ENCODE results near the gene OR4C45.

DNA sequence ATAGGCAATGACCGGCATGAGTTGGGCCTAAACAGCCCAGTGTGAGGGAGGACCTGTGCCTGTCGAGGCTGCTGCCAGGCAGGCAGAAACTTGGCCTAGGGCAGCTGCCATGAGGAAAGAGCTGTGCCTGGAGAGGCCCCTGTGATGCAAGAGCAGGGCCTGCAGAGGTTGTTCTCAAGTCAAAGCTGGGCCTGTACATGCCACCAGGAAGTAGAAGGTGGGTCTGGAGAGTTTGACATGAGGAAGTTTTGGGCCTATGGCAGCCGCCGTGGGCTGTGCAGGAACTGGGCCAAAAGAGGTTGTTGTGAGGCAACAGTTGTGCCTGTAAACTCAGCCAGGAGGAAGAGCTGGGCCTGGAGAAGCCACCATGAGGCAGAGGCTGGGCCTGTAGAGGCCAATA is 43.2 kb downstream of the OR4C45 start:
- TF ChIP-seq, protein P1, sequence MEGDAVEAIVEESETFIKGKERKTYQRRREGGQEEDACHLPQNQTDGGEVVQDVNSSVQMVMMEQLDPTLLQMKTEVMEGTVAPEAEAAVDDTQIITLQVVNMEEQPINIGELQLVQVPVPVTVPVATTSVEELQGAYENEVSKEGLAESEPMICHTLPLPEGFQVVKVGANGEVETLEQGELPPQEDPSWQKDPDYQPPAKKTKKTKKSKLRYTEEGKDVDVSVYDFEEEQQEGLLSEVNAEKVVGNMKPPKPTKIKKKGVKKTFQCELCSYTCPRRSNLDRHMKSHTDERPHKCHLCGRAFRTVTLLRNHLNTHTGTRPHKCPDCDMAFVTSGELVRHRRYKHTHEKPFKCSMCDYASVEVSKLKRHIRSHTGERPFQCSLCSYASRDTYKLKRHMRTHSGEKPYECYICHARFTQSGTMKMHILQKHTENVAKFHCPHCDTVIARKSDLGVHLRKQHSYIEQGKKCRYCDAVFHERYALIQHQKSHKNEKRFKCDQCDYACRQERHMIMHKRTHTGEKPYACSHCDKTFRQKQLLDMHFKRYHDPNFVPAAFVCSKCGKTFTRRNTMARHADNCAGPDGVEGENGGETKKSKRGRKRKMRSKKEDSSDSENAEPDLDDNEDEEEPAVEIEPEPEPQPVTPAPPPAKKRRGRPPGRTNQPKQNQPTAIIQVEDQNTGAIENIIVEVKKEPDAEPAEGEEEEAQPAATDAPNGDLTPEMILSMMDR (IDR thresholded peaks at IDR 0.05), result no peak
- TF ChIP-seq POLR2A (IDR thresholded peaks at IDR 0.05; ENCODE audit: low read depth) (no peak), EP300 (IDR thresholded peaks at IDR 0.05) (no peak), POLR2AphosphoS5 (IDR thresholded peaks at IDR 0.05) (no peak)
